HG03575 (cell line): Measurements from ENCODE around the gene PGM2.

Experiments
- ATAC-seq: cut with Tn5 transposase; IDR thresholded peaks from one replicate; pipeline ENCODE4 v1.9.1; 2021; ENCODE audit not compliant: unreplicated experiment, insufficient number of reproducible peaks, low FRiP score; ENCODE audit errors: extremely low read depth

PGM2 gene

GRCh38 chr4:37847311-37847884, 20.9 kb downstream of the PGM2 start:
- ATAC-seq: no peak

GRCh38 chr4:37852376-37852775, 25.9 kb downstream of the PGM2 start:
- no peak for ATAC-seq

- no peak for ATAC-seq
These were observed 31.6 kb downstream of the PGM2 start for GRCh38 chr4:37858112-37858511.

GRCh38 chr4:37858872-37859271, 32.4 kb downstream of the PGM2 start:
- ATAC-seq: no peak

- no peak for ATAC-seq
These were observed 33.8 kb downstream of the PGM2 start for GRCh38 chr4:37860266-37860665.

GRCh38 chr4:37862961-37863360, 36.5 kb downstream of the PGM2 start:
- no peak for ATAC-seq

- no peak for ATAC-seq
These were observed 38.3 kb downstream of the PGM2 start for GRCh38 chr4:37864786-37865185.

- no peak for ATAC-seq
These were observed 39.0 kb downstream of the PGM2 start for GRCh38 chr4:37865450-37865849.

- ATAC-seq: no peak
These were observed 40.6 kb downstream of the PGM2 start for GRCh38 chr4:37867102-37867501.

- no peak for ATAC-seq
These were observed 41.8 kb downstream of the PGM2 start for GRCh38 chr4:37868238-37868637.

GRCh38 chr4:37872310-37872988, 46.0 kb downstream of the PGM2 start:
- no peak for ATAC-seq

GRCh38 chr4:37873386-37873785, 46.9 kb downstream of the PGM2 start:
- ATAC-seq: no peak

- no peak for ATAC-seq
These were observed 49.7 kb downstream of the PGM2 start for GRCh38 chr4:37876156-37876555.

GRCh38 chr4:37879365-37879764, 52.9 kb downstream of the PGM2 start:
- no peak for ATAC-seq

- no peak for ATAC-seq
These were observed 55.3 kb downstream of the PGM2 start for GRCh38 chr4:37881811-37882210.

GRCh38 chr4:37882665-37883296, 56.3 kb downstream of the PGM2 start:
- ATAC-seq: no peak

GRCh38 chr4:37884855-37885487, 58.5 kb downstream of the PGM2 start:
- ATAC-seq: no peak

- no peak for ATAC-seq
These were observed 59.0 kb downstream of the PGM2 start for GRCh38 chr4:37885496-37885895.

- ATAC-seq: no peak
These were observed 63.6 kb downstream of the PGM2 start for GRCh38 chr4:37889849-37890800.
